ENCODE results near the gene FBXL7. TPM values are rescaled to one million over a fixed set of nuclear protein-coding genes. Genes with fewer than 3 reads are reported as not detected.

Gene FBXL7
- total RNA-seq, 2 experiments from 2014 or later = not detected

Small RNA genes within 50 kb of the gene (microRNA-seq; reads per million reads assigned to microRNA genes)
- not detected for gene MIR887
